ENCODE measurements around the gene HIVEP3.
"Not testable (repeated sequence)": the region's sequence is repeated elsewhere in the genome, so short reads cannot be mapped to it uniquely, and the experiment has no call there.

The HIVEP3 gene

GRCh38 chr1:41939194-41939593 lies 20.5 kb upstream of the HIVEP3 start:
- TF ChIP-seq POLR2A (IDR thresholded peaks at IDR 0.05; ENCODE audit: low read length) (no peak), GATA1 (IDR thresholded peaks at IDR 0.05; ENCODE audit: low read depth, low read length) (no peak)

GRCh38 chr1:41936107-41936506 lies 17.4 kb upstream of the HIVEP3 start:
- TF ChIP-seq POLR2A (IDR thresholded peaks at IDR 0.05; ENCODE audit: low read length) (no peak), GATA1 (IDR thresholded peaks at IDR 0.05; ENCODE audit: low read depth, low read length) (no peak)
- DNase-seq = no peak

More at GRCh38 chr1:41939194-41939593, 20.5 kb upstream of the HIVEP3 start:
- DNase-seq = no peak

DNA sequence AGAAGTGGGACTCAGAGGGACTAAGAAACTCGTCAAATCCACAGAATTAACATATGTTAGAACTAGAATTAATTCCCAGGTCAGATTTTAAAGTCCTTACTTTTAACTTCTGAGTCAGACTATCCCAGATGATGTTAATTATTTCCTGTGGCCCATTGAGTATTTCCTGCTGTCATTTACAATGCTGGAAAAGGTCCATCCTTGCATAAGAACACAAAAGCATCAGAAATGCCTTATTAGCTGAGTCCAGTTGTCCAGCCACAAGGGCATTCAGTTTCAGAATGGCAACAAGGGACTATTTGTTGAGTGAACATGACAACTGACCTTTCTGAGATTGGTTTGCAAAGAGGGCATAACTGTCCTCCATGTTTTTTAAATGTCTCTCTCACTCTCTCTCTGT lies 16.5 kb upstream of the HIVEP3 start:
- TF ChIP-seq POLR2A (IDR thresholded peaks at IDR 0.05; ENCODE audit: low read length) (no peak), GATA1 (IDR thresholded peaks at IDR 0.05; ENCODE audit: low read depth, low read length) (no peak)
- no peak for DNase-seq

DNA sequence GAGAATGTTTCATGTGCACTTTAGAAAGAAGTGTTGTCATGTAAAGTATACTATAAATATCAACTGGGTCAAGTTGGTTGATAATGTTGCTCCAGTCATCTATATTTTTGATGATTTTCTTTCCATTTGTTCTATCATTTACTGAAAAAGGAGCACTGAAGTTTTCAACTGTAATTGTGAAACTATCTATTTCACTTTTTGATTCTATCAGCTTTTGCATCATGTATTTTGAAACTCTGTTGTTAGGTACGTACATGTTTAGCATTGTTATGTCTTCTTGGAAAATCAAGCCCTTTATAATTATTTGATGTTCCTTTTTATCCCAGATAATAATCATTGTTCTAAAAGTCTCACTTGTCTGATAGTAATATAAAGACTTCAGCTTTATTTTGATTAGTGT lies 14.4 kb upstream of the HIVEP3 start:
- no peak for DNase-seq
- TF ChIP-seq GATA1 (IDR thresholded peaks at IDR 0.05; ENCODE audit: low read depth, low read length) = no peak

- DNase-seq = no peak
- TF ChIP-seq POLR2A (IDR thresholded peaks at IDR 0.05; ENCODE audit: low read length) (no peak), GATA1 (IDR thresholded peaks at IDR 0.05; ENCODE audit: low read depth, low read length) (no peak)
These were observed 12.9 kb upstream of the HIVEP3 start for GRCh38 chr1:41931578-41931977.

- no peak for TF ChIP-seq GATA1 (IDR thresholded peaks at IDR 0.05; ENCODE audit: low read depth, low read length)
- no peak for TF ChIP-seq POLR2A (IDR thresholded peaks at IDR 0.05; ENCODE audit: low read length)
- DNase-seq = no peak
These were observed 8.4 kb upstream of the HIVEP3 start for GRCh38 chr1:41927118-41927517.

DNA sequence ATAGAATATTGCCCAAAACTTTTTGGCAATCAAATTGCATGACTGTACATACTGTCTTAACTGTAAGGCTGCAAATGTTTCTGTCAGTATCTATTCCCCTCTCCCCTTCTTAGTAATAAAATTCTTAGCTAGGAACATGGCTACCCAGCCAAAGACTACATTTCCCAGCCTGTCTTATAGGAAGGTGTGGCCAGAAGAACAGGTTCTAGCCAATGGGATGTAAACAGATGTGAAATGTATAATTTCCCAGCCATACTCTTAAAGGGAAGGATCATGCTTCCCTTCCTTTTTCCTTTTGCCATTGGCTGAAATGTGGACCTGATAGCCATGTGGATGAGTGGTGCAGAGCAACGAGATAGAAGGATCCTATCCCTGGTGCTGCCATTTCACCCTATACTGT lies 7.0 kb upstream of the HIVEP3 start:
- no peak for DNase-seq
- no peak for TF ChIP-seq GATA1 (IDR thresholded peaks at IDR 0.05; ENCODE audit: low read depth, low read length)
- TF ChIP-seq POLR2A (IDR thresholded peaks at IDR 0.05; ENCODE audit: low read length) = no peak

GRCh38 chr1:41924911-41925310 lies 6.2 kb upstream of the HIVEP3 start:
- DNase-seq = no peak
- no peak for TF ChIP-seq GATA1 (IDR thresholded peaks at IDR 0.05; ENCODE audit: low read depth, low read length)

GRCh38 chr1:41921271-41921670 lies 2.5 kb upstream of the HIVEP3 start:
- not testable (repeated sequence) for DNase-seq

DNA sequence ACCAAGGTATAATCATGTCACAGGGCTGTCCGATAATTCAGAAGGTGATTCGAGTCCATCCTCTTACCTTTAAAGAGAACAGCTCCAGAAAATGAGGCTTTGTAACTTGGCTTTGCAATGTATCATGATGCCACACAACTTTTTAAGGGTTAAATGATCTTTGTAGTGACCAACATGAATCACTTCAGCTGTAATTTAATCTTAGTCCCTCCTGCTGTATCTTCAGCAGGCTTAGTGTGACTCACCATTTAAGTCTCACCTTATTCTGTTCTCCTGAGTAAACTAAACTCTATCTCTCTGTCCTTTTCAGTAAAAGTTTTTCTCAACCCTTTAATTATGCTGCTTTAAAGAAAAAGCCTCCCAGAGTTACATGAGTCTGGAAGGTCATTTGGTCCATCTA lies 1.9 kb upstream of the HIVEP3 start:
- no peak for DNase-seq
- TF ChIP-seq GATA1 (IDR thresholded peaks at IDR 0.05; ENCODE audit: low read depth, low read length) = no peak
- TF ChIP-seq POLR2A (IDR thresholded peaks at IDR 0.05; ENCODE audit: low read length) = no peak

- peak; percentile 35 for TF ChIP-seq POLR2A (IDR thresholded peaks at IDR 0.05; ENCODE audit: low read length)
- TF ChIP-seq GATA1 (IDR thresholded peaks at IDR 0.05; ENCODE audit: low read depth, low read length) = no peak
- no peak for DNase-seq
These were observed 1.2 kb upstream of the HIVEP3 start for GRCh38 chr1:41919764-41920397.

DNA sequence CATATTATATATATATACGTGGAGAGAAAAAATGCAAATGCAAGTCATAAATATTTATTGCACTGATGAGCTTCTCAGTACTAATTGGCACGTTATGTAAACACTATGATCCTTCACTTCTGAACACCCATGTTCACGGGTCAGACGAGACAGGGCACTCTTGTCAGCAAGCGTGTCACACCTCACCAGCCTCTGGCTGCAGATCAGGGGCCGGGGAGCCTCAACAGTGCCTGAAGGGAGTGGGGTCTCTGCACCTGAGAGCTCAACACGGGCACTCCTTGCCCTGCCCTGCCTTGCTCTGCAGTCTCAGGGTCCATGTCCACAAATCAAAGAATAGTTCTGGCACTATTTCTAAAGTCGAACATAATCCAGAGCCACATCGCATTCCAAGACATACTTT lies 409 bp upstream of the HIVEP3 start:
- TF ChIP-seq POLR2A (IDR thresholded peaks at IDR 0.05; ENCODE audit: low read length) (no peak), GATA1 (IDR thresholded peaks at IDR 0.05; ENCODE audit: low read depth, low read length) (no peak)
- no peak for DNase-seq

GRCh38 chr1:41917835-41918449 lies 780 bp downstream of the HIVEP3 start:
- no peak for TF ChIP-seq POLR2A (IDR thresholded peaks at IDR 0.05; ENCODE audit: low read length)
- TF ChIP-seq GATA1 (IDR thresholded peaks at IDR 0.05; ENCODE audit: low read depth, low read length) = no peak
- no peak for DNase-seq

- DNase-seq = no peak
- TF ChIP-seq POLR2A (IDR thresholded peaks at IDR 0.05; ENCODE audit: low read length) (no peak), GATA1 (IDR thresholded peaks at IDR 0.05; ENCODE audit: low read depth, low read length) (no peak)
These were observed 1.6 kb downstream of the HIVEP3 start for GRCh38 chr1:41917076-41917475.

GRCh38 chr1:41915786-41916571 lies 2.7 kb downstream of the HIVEP3 start:
- DNase-seq = no peak
- TF ChIP-seq GATA1 (IDR thresholded peaks at IDR 0.05; ENCODE audit: low read depth, low read length) (no peak), POLR2A (IDR thresholded peaks at IDR 0.05; ENCODE audit: low read length) (no peak)

Measured in erythroblast (primary cell).